Mesodermal cell (in vitro differentiated cells): Measurements from ENCODE around the gene IFNA6. TPM values are rescaled to one million over a fixed set of nuclear protein-coding genes. Genes with fewer than 3 reads are reported as not detected.
"Not testable (repeated sequence)": the region's sequence is repeated elsewhere in the genome, so short reads cannot be mapped to it uniquely, and the experiment has no call there.

Experiments used
- H3K27ac ChIP-seq: 2 replicates; pipeline ENCODE4 v1.7.0; 2013; ENCODE audit warnings: mild to moderate bottlenecking, low read depth, low read length, moderate library complexity; ENCODE audit not compliant: severe bottlenecking
- H3K36me3 ChIP-seq: 2 replicates; pipeline ENCODE4 v1.7.1; 2013; ENCODE audit warnings: mild to moderate bottlenecking, low read length, moderate library complexity; ENCODE audit not compliant: control insufficient read depth, insufficient read depth
- H3K4me1 ChIP-seq: one replicate; pipeline ENCODE4 v1.7.1; 2013; ENCODE audit warnings: mild to moderate bottlenecking, low read length; ENCODE audit not compliant: insufficient read depth, control insufficient read depth, poor library complexity, severe bottlenecking
- H3K4me3 ChIP-seq: 2 replicates; pipeline ENCODE4 v1.7.0; 2013; ENCODE audit warnings: low read length, control low read depth, mild to moderate bottlenecking; ENCODE audit not compliant: insufficient read depth, poor library complexity, severe bottlenecking; ENCODE audit errors: extremely low read depth
- H3K9me3 ChIP-seq: 2 replicates; pipeline ENCODE4 v1.7.1; 2013; ENCODE audit warnings: mild to moderate bottlenecking, low read length, moderate library complexity; ENCODE audit not compliant: control insufficient read depth
- WGBS, 2 experiments: methylation state at CpG; one replicate each; pipeline ENCODE4 v1.1.5; 2013; ENCODE audit warnings: missing lambda C conversion rate in 2 of 2; ENCODE audit not compliant: insufficient coverage in 2 of 2; 5-methylcytosine and 5-hydroxymethylcytosine counted together
- polyA plus RNA-seq, 2 experiments: library from polyadenylated mRNA; stranded (reverse); fragments of 50-300 nt; gene quantifications; one replicate each; pipeline ENCODE4 v1.2.3, GENCODE V29; 2013

IFNA6 gene
- polyA plus RNA-seq (2013, experiment 1 of 2), result not detected
- polyA plus RNA-seq (2013, experiment 2 of 2), result not detected

DNA sequence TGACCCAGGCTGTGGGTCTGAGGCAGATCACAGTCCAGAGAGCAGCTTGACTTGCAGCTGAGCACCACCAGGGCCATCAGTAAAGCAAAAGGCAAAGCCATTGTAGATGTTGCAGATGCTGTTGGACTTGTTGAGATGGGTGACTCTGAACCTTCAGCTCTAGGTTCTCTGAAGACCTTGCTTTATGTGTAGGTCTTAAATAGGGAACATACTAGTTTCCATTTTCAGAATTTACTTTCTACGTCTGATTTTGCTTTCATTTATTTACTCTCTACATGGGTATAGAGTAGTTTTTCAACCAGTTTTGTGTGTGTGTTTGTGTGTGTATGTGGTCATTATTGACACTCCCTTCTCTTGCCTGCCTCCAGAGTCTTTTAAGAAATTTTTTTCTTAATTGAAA is at the start of gene IFNA6:
Gene IFNA6, minus strand, starts transcription at position 101 of the 400 bp plus-strand sequence. Its CDS starts 0 bp downstream, at position 101.
- H3K9me3 ChIP-seq, result no peaks in the 10 kb centered on the region
- H3K36me3 ChIP-seq, result no peaks in the 10 kb centered on the region
- WGBS, 2 experiments, result no CpG with 5 or more reads among the region's 1 CpG

GRCh38 chr9:21399956-21400355 is 49.3 kb upstream of the IFNA6 start:
- Histone ChIP-seq H3K4me3 (no peak overlapping the region), H3K27ac (no peak overlapping the region), H3K36me3 (no peaks in the 10 kb centered on the region), H3K9me3 (no peaks in the 10 kb centered on the region), H3K4me1 (peaks cover 6% of the 10 kb centered on the region)
- 60 to 84% methylated on average over 1 to 3 of the region's 3 CpGs for WGBS, 2 experiments

More for the DNA sequence above, at the start of gene IFNA6:
- H3K4me3 ChIP-seq, result no peak within 1 kb of the TSS
- H3K27ac ChIP-seq, result no peak within 1 kb of the TSS
- H3K4me1 ChIP-seq, result no peaks in the 10 kb centered on the region

DNA sequence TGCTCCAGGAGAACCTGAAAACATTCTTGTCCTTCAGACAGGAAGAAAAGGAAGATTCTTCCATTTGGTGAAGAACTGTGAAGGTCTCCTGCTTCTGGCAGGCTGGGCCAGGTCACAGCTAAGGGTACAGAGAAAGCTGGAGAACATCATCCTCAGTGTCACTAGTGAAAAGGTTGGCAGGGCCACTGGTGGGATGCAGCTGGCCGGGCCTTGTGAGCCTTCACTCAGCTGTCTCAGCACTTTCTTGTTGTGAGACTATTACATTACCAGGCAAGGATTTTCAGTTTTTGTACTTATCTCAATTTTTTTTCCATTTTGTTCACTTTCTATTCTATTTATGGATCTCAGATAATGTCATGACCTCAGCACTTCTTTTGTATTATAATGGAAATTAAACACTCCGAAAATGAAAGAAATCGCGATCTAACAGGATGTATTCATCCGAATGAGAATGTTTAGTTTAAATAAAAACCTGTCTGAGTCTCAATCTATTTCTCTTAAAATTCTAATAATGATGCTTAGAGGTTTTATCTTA is 48.3 kb upstream of the IFNA6 start:
- no peak overlapping the region for H3K27ac ChIP-seq
- 88 to 93% methylated on average over 1 of the region's 5 CpGs for WGBS, 2 experiments
- H3K9me3 ChIP-seq, result no peaks in the 10 kb centered on the region
- peaks cover 6% of the 10 kb centered on the region for H3K4me1 ChIP-seq
- no peaks in the 10 kb centered on the region for H3K36me3 ChIP-seq
- no peak overlapping the region for H3K4me3 ChIP-seq

DNA sequence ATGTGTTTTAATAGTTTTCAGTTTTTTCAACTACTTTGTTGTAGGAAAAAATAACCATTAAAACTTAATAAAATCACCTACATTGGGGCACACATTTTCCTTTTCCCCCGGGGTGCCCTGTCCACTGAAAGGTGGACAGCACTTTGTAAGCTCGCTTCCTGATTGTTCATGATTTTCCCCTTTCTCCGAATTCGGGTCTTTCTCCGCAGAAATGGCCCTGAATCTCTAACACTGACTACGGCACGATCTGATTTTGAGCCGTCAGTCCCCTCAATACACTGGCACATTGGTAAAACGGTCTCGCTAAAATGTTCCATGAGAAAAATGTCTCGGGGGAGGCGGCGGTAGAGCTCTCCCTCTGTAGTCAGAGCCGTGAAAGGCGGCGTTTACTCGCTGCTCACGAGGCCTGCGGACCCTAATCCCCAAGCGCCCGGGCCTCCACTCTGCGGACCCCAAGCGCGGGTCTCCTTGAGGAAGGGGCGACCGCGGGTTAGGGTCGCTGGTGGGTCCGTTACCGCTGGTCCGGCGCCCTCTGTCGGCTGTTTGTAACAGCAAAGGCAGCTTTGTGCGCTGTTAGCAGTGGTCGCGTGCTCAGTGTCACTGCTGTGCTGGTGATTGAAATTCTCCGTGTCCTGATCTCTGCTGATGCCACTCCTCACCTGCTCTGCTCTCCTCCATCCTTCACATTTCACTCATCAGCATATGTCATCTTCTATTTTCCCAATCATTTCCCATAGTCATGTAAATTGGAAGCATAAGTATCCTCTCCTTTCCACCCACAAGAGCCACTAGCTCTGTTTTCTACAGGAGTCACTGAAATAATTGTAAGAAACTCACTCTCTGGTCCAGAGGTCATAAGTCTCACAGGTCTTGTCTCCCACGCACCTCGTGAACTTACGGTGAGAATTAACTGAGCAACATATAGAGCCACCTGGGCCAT is 45.4 kb upstream of the IFNA6 start:
- Histone ChIP-seq H3K4me3 (peak overlapping the region; percentile 42), H3K27ac (no peak overlapping the region), H3K4me1 (no peaks in the 10 kb centered on the region), H3K36me3 (no peaks in the 10 kb centered on the region), H3K9me3 (no peaks in the 10 kb centered on the region)
- 6 to 7% methylated on average over 29 to 32 of the region's 40 CpGs for WGBS, 2 experiments

- Histone ChIP-seq H3K27ac (no peak overlapping the region), H3K4me3 (no peak overlapping the region), H3K36me3 (no peaks in the 10 kb centered on the region), H3K4me1 (no peaks in the 10 kb centered on the region), H3K9me3 (no peaks in the 10 kb centered on the region)
- WGBS, 2 experiments, result 90% methylated on average over 5 to 6 of the region's 6 CpGs
Measured at GRCh38 chr9:21392270-21392669, 41.6 kb upstream of the IFNA6 start.

GRCh38 chr9:21385131-21385670 is 34.5 kb upstream of the IFNA6 start, which contains the start of gene IFNA2:
Gene IFNA2 (minus strand): TSS chr9:21385398. CDS start chr9:21385329, 69 bp downstream.
- 71 to 81% methylated on average over 1 of the region's 1 CpG for WGBS, 2 experiments
- Histone ChIP-seq H3K27ac (no peak within 1 kb of the TSS), H3K36me3 (no peaks in the 10 kb centered on the region), H3K9me3 (no peaks in the 10 kb centered on the region), H3K4me1 (no peaks in the 10 kb centered on the region), H3K4me3 (no peak within 1 kb of the TSS)

- Histone ChIP-seq H3K27ac (no peak overlapping the region), H3K36me3 (no peaks in the 10 kb centered on the region), H3K9me3 (no peaks in the 10 kb centered on the region), H3K4me1 (no peaks in the 10 kb centered on the region), H3K4me3 (no peak overlapping the region)
- 88 to 91% methylated on average over 3 of the region's 4 CpGs for WGBS, 2 experiments
Measured at GRCh38 chr9:21383627-21384026, 32.9 kb upstream of the IFNA6 start.

DNA sequence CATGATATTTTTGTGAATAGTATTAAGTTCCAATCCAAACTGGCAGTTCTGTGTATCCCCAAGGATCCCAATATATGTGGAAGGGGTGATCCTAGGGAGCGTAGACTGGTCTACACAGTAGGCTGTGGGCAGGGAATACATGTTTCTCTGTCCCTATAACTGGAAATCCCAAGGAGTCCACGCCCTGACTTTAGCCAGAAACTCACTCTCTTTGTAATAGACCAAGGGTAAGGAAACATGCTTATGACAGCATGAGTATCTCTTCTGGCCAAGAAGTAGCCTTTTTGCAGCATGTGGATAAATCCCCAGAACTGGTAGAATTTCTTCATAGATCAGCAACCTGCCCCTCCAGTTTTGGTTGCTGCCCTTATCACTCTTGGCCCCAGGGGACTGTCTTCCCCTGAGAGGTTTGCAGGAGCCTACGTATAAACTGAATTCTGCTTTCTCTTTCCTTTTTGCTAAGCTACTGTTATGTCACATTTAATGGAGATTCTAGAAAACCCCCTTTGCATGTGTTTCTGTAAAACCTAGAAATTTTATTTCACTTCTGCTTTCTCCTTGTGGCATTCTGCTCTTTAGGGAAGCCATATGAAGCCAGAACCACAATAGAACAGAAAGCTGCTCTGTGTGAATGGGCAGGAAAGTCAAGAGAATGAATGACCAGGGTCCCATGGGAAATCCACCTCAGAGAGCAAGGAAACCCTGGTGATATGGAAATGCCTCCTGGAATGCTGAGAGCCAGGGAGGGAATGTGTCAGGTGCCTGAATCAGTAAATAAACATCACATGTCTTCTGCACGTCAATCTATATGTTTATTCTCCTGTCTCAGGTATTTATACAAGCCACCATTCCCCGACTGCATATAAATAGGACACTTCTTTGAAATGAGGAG is 31.0 kb upstream of the IFNA6 start:
- no peaks in the 10 kb centered on the region for H3K4me1 ChIP-seq
- no peak overlapping the region for H3K27ac ChIP-seq
- no peaks in the 10 kb centered on the region for H3K36me3 ChIP-seq
- no peak overlapping the region for H3K4me3 ChIP-seq
- 40 to 52% methylated on average over 1 to 2 of the region's 5 CpGs for WGBS, 2 experiments
- no peaks in the 10 kb centered on the region for H3K9me3 ChIP-seq

DNA sequence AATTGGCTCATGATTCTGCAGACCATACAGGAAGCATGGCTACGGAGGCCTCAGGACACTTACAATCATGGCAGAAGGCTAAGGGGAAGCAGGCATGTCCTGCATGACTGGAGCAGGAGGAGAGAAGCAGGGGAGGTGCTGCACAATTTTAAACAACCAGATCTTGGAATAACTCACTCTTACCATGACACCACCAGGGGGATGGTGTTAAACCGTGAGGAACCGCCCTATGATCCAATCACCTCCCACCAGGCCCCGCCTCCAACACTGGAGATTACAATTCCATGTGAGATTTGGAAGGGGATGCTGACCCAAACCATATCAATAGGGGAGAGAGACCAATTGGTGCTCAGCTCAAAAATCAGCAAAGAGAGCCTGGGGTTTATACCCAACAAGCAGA is 20.8 kb upstream of the IFNA6 start:
- H3K27ac ChIP-seq, H3K4me3 ChIP-seq, H3K9me3 ChIP-seq, H3K36me3 ChIP-seq, H3K4me1 ChIP-seq: not testable (repeated sequence)
- no CpG with 5 or more reads among the region's 4 CpGs for WGBS, 2 experiments

DNA sequence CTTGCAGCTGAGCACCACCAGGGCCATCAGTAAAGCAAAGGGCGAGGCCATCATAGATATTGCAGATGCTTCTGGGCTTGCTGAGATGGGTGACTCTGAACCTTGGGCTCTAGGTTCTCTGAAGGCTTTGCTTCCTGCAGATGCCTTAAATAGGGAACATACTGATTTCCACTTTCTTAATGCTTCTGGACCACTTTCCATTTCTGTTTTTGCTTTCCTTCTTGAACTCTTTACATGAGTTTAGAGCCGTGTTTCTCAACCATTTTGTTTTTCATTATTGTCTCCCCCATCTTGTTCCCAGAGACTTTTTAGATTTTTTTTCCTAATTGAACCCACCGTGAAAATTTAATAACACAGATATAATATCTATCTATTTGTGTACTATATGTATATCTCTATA is 17.3 kb upstream of the IFNA6 start, which contains the start of gene IFNA13:
Gene IFNA13, minus strand, starts transcription at position 101 of the 400 bp plus-strand sequence. Its CDS starts 47 bp downstream, at position 54.
- Histone ChIP-seq H3K4me3 (no peak within 1 kb of the TSS), H3K4me1 (no peaks in the 10 kb centered on the region), H3K36me3 (no peaks in the 10 kb centered on the region), H3K9me3 (no peaks in the 10 kb centered on the region), H3K27ac (no peak within 1 kb of the TSS)
- WGBS, 2 experiments, result 83 to 100% methylated on average over 1 of the region's 3 CpGs
